Keratinocyte (primary cell): Measurements from ENCODE around the gene RAET1E. TPM values are rescaled to one million over a fixed set of nuclear protein-coding genes. Genes with fewer than 3 reads are reported as not detected.

ENCODE experiments used
- DNase-seq: peaks from one replicate; pipeline ENCODE4 v3.0.0-alpha.2; 2011; ENCODE audit warnings: low read depth, missing footprints, low spot score
- FAIRE-seq: peaks from 2 replicates; lab custom pipeline; 2011; peaks lifted over from hg19 to GRCh38; lab: Jason Lieb, UNC
- H2AFZ ChIP-seq: 2 replicates; pipeline ENCODE4 v1.6.0; 2012; ENCODE audit warnings: low read length, control low read depth, inconsistent platforms; ENCODE audit not compliant: control insufficient read depth
- H3K27ac ChIP-seq: 2 replicates; pipeline ENCODE4 v1.5.1; 2011; ENCODE audit warnings: low read length; ENCODE audit not compliant: control insufficient read depth, insufficient read depth
- H3K27me3 ChIP-seq: 3 replicates; pipeline ENCODE4 v1.6.0; 2011; ENCODE audit warnings: low read length; ENCODE audit not compliant: control insufficient read depth, insufficient read depth; ENCODE audit errors: extremely low read depth
- H3K36me3 ChIP-seq, 2 experiments: 2 replicates in 1 of 2; 3 replicates in 1 of 2; pipeline ENCODE4 v1.5.1; 2011; ENCODE audit warnings: low read length in 2 of 2, mild to moderate bottlenecking in 1 of 2; ENCODE audit not compliant: control insufficient read depth in 2 of 2, insufficient read depth in 2 of 2; ENCODE audit errors: extremely low read depth in 1 of 2
- H3K4me1 ChIP-seq: 3 replicates; pipeline ENCODE4 v1.5.1; 2011; ENCODE audit warnings: low read length; ENCODE audit not compliant: control insufficient read depth, insufficient read depth; ENCODE audit errors: extremely low read depth
- H3K4me2 ChIP-seq: 3 replicates; pipeline ENCODE4 v1.6.0; 2011; ENCODE audit warnings: low read depth, low read length; ENCODE audit not compliant: control insufficient read depth, insufficient read depth; ENCODE audit errors: extremely low read depth
- H3K4me3 ChIP-seq, 3 experiments: fragments of 200-600 bp in 1 of 3; sonication (generic) in 1 of 3; 2 replicates in 2 of 3; 3 replicates in 1 of 3; pipeline ENCODE4 v1.5.1; 2011 to 2016; ENCODE audit warnings: low read length in 3 of 3, mild to moderate bottlenecking in 3 of 3, control low read depth in 2 of 3, inconsistent platforms in 1 of 3, low read depth in 1 of 3, mixed read lengths in 1 of 3, mixed run types in 1 of 3, moderate library complexity in 1 of 3; ENCODE audit not compliant: control insufficient read depth in 2 of 3, insufficient read depth in 2 of 3; ENCODE audit errors: extremely low read depth in 1 of 3
- H3K79me2 ChIP-seq: 2 replicates; pipeline ENCODE4 v1.6.0; 2012; ENCODE audit warnings: low read length; ENCODE audit not compliant: control insufficient read depth, insufficient read depth
- H3K9ac ChIP-seq: 3 replicates; pipeline ENCODE4 v1.6.0; 2011; ENCODE audit warnings: low read length; ENCODE audit not compliant: control insufficient read depth, insufficient read depth; ENCODE audit errors: extremely low read depth
- H3K9me1 ChIP-seq: 3 replicates; pipeline ENCODE4 v1.6.0; 2011; ENCODE audit warnings: low read length; ENCODE audit not compliant: control insufficient read depth, insufficient read depth; ENCODE audit errors: extremely low read depth
- H3K9me3 ChIP-seq: 2 replicates; pipeline ENCODE4 v1.5.1; 2012; ENCODE audit warnings: low read depth, low read length; ENCODE audit not compliant: control insufficient read depth
- H4K20me1 ChIP-seq: 3 replicates; pipeline ENCODE4 v1.6.0; 2011; ENCODE audit warnings: low read length; ENCODE audit not compliant: control insufficient read depth, insufficient read depth; ENCODE audit errors: extremely low read depth
- CTCF ChIP-seq, 3 experiments: IDR thresholded peaks in 1 of 3; conservative IDR thresholded peaks in 1 of 3; optimal IDR thresholded peaks in 1 of 3; 2 replicates in 2 of 3; 3 replicates in 1 of 3; pipeline versions ENCODE3 to v1.5.1; 2011; ENCODE audit warnings: low read length in 3 of 3, mild to moderate bottlenecking in 3 of 3, moderate library complexity in 2 of 3, control low read depth in 1 of 3, inconsistent platforms in 1 of 3; ENCODE audit not compliant: insufficient read depth in 2 of 3; ENCODE audit errors: extremely low read depth in 1 of 3
- EZH2 ChIP-seq: IDR thresholded peaks from one replicate; pipeline ENCODE4 v1.6.1; 2012; ENCODE audit warnings: inconsistent platforms, mild to moderate bottlenecking, low read length, moderate library complexity
- dilution Hi-C: fragments of 300-500 bp; cut with MboI; formaldehyde crosslinking; loops from one replicate; pipeline ENCODE4 v1.7.0; 2020; ENCODE audit warnings: low sequenced_read_pairs; ENCODE audit not compliant: extremely low pct_ligation_motif_present
- polyA plus RNA-seq, 5 experiments: library from polyadenylated mRNA; depleted of rRNA in 3 of 5; stranded (reverse) in 3 of 5; stranded (forward) in 1 of 5; unstranded in 1 of 5; fragments of >200 nt; gene quantifications; 1 replicate in 1 of 5; 2 replicates in 3 of 5; 3 replicates in 1 of 5; pipeline versions ENCODE4 v1.2.1 to v1.2.3, GENCODE V29; 2011 to 2012; ENCODE audit warnings: missing spikeins in 2 of 5, low read depth in 1 of 5, low replicate concordance in 1 of 5

Gene RAET1E
- polyA plus RNA-seq, 1 donor (not counting 4 experiments of a cell fraction or from before 2014, with no cell fraction given), result 14.0 TPM

- no peak overlapping the region for H3K9ac ChIP-seq
- dilution Hi-C loops, result no loop called here
- H2AFZ ChIP-seq, result no peak overlapping the region
- peak overlapping the region; percentile 82 for H3K27ac ChIP-seq
- TF ChIP-seq CTCF (optimal IDR thresholded peaks at IDR 0.05 in 1 of 3, IDR thresholded peaks at IDR 0.05 in 1 of 3, conservative IDR thresholded peaks at IDR 0.05 in 1 of 3; ENCODE audit: extremely low read depth in 1 of 3, insufficient read depth in 2 of 3, low read length in 3 of 3) (no peak), EZH2 (no peak)
- H3K9me3 ChIP-seq, result no peaks in the 10 kb centered on the region
- H3K9me1 ChIP-seq, result no peaks in the 10 kb centered on the region
- peaks cover 60% of the 10 kb centered on the region for H3K4me1 ChIP-seq
- H4K20me1 ChIP-seq, result no peaks in the 10 kb centered on the region
- H3K36me3 ChIP-seq, result no peaks in the 10 kb centered on the region
- H3K4me3 ChIP-seq, result no peak overlapping the region
- H3K79me2 ChIP-seq, result no peaks in the 10 kb centered on the region
- DNase-seq (no peak), FAIRE-seq (no peak)
- no peaks in the 10 kb centered on the region for H3K27me3 ChIP-seq
- no peak overlapping the region for H3K4me2 ChIP-seq
Measured at GRCh38 chr6:149889326-149889725, 8.6 kb downstream of the RAET1E start.

- no peaks in the 10 kb centered on the region for H3K9me1 ChIP-seq
- dilution Hi-C loops, result no loop called here
- DNase-seq, result no peak
- peak; percentile 67 for FAIRE-seq
- peak overlapping the region; percentile 82 for H3K27ac ChIP-seq
- H3K4me3 ChIP-seq, result no peak overlapping the region
- no peaks in the 10 kb centered on the region for H3K36me3 ChIP-seq
- no peaks in the 10 kb centered on the region for H3K79me2 ChIP-seq
- peak overlapping the region; percentile 42 for H3K9ac ChIP-seq
- H4K20me1 ChIP-seq, result no peaks in the 10 kb centered on the region
- H3K4me2 ChIP-seq, result peak overlapping the region; percentile 54
- no peaks in the 10 kb centered on the region for H3K9me3 ChIP-seq
- H3K27me3 ChIP-seq, result no peaks in the 10 kb centered on the region
- H2AFZ ChIP-seq, result no peak overlapping the region
- TF ChIP-seq EZH2 (no peak), CTCF (optimal IDR thresholded peaks at IDR 0.05 in 1 of 3, IDR thresholded peaks at IDR 0.05 in 1 of 3, conservative IDR thresholded peaks at IDR 0.05 in 1 of 3; ENCODE audit: extremely low read depth in 1 of 3, insufficient read depth in 2 of 3, low read length in 3 of 3) (no peak)
- H3K4me1 ChIP-seq, result peaks cover 66% of the 10 kb centered on the region
Measured at GRCh38 chr6:149888659-149889058, 9.3 kb downstream of the RAET1E start.
